Skeletal muscle satellite cell (primary cell): Measurements from ENCODE around the gene AOPEP.
"Not testable (repeated sequence)": the region's sequence is repeated elsewhere in the genome, so short reads cannot be mapped to it uniquely, and the experiment has no call there.

Experiments
- H3K27me3 ChIP-seq: 2 replicates; pipeline ENCODE4 v1.7.0; 2013; ENCODE audit warnings: low read length; ENCODE audit not compliant: control insufficient read depth, insufficient read depth
- H3K36me3 ChIP-seq: 2 replicates; pipeline ENCODE4 v1.7.0; 2013; ENCODE audit warnings: mild to moderate bottlenecking, control low read depth, low read length; ENCODE audit not compliant: insufficient read depth
- H3K4me1 ChIP-seq: 2 replicates; pipeline ENCODE4 v1.7.0; 2013; ENCODE audit warnings: low read length; ENCODE audit not compliant: control insufficient read depth, insufficient read depth
- H3K4me2 ChIP-seq: 2 replicates; pipeline ENCODE4 v1.7.0; 2013; ENCODE audit warnings: mild to moderate bottlenecking, low read length
- H3K4me3 ChIP-seq: 2 replicates; pipeline ENCODE4 v1.7.0; 2013; ENCODE audit warnings: low read length
- H3K9ac ChIP-seq: 2 replicates; pipeline ENCODE4 v1.7.0; 2013; ENCODE audit warnings: mild to moderate bottlenecking, low read depth, low read length, moderate library complexity
- H3K9me3 ChIP-seq: replicated peaks from 2 replicates; pipeline ENCODE4 v1.7.0; 2013; ENCODE audit warnings: mild to moderate bottlenecking, control low read depth, low read length

Gene AOPEP

DNA sequence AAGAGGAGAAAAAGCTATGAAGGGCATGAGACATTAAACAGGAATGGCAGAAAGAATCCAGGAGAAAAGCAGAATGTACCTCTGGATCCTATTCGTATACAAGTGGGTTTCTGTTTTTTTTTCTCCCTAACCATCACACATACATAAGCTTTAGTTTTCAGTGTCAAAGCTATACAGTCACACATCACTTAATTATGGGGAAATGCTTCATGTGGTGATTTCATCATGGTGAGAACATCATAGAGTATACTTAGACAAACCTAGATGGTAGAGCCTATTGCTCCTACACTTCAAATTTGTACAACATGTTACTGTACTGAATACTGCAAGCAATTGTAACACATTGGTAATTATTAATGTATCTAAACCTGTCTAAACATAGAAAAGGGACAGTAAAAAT is 290.6 kb downstream of the AOPEP start:
- Histone ChIP-seq H3K4me1 (peaks cover 60% of the 10 kb centered on the region), H3K27me3 (no peaks in the 10 kb centered on the region), H3K9ac (peak overlapping the region; percentile 81), H3K9me3 (no peaks in the 10 kb centered on the region), H3K4me3 (no peak overlapping the region), H3K36me3 (peaks cover 80% of the 10 kb centered on the region), H3K4me2 (no peak overlapping the region)

DNA sequence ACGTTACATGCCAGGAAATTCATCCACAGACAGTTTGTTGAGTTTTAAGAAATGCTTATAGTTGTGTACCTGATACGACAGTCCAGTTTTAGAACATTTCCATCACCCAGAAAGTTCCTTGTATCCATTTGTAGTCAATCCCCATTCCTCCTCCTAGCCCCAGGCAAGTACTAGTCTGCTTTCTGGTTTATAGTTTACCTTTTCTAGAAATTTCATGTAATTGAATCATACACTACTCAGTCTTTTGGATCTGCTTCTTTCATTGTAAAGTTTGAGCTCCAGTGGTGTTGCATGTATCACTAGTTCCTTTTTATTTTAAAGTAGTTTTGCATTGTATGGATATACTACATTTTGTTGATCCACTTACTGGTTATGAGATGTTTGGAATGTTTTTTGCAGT is 291.2 kb downstream of the AOPEP start:
- Histone ChIP-seq H3K4me2 (peak overlapping the region; percentile 49), H3K4me1 (peaks cover 57% of the 10 kb centered on the region), H3K27me3 (no peaks in the 10 kb centered on the region), H3K9me3 (no peaks in the 10 kb centered on the region), H3K4me3 (no peak overlapping the region), H3K9ac (peak overlapping the region; percentile 81), H3K36me3 (peaks cover 77% of the 10 kb centered on the region)

DNA sequence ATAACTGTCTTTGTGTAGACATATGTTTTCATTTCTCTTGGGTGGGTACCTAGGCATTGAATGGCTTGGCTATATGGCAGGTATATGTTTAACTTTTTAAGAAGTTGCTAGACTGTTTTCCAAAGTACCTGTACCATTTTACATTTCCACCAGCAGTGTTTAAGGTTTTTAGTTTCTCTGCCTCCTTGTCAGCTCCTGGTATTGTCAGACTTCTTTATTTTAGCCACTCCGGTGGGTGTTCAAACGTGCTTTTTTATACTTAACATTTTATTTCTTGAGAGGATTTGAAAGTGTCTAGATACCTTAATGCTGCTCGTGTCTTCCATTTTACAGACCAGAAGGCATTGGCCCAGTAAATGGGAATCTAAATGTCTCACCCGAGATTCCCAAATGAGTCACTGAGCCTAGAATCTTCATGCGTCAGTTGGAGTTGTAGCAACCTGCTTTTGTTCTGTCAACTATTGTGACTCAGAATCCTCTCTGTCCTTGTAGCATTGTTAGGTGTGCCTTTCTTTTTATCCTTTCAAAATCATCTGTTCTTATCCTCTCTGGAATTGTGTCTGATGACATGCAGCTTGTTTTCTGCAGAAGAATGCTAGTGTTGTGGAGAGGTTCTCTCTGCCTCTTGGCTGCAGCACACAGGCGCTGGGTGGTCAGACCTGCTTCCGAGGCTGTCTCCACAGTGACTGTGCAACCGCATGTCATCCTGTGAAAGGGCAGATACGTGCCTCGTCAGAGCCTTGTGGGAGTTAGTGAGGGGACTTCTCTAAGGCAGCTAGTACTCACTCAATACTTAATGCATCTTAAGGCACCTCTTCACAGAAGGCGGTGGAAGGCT is 291.8 kb downstream of the AOPEP start:
- Histone ChIP-seq H3K4me3 (peak overlapping the region; percentile 10), H3K4me2 (peak overlapping the region; percentile 49), H3K36me3 (peaks cover 82% of the 10 kb centered on the region), H3K9me3 (no peaks in the 10 kb centered on the region), H3K9ac (peak overlapping the region; percentile 81), H3K27me3 (no peaks in the 10 kb centered on the region), H3K4me1 (peaks cover 61% of the 10 kb centered on the region)

DNA sequence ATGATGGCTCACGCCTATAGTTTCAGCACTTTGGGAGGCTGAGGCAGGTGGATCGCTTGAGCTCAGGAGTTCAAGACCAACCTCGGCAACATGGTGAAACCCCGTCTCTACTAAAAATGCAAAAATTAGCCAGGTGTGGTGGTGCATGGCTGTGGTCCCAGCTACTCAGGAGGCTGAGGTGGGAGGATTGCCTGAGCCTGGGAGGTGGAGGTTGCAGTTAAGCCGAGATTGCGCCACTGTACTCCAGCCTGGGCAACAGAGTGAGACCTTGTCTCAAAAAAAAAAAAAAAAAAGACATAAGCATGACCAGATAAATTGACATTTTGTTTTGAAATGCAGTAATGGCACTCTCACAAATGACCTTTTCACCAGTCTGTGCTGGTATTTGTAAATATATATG is 294.1 kb downstream of the AOPEP start:
- Histone ChIP-seq H3K36me3 (peaks cover 67% of the 10 kb centered on the region), H3K4me1 (peaks cover 77% of the 10 kb centered on the region)
- not testable (repeated sequence) for H3K4me3 ChIP-seq, H3K27me3 ChIP-seq, H3K4me2 ChIP-seq, H3K9ac ChIP-seq, H3K9me3 ChIP-seq

DNA sequence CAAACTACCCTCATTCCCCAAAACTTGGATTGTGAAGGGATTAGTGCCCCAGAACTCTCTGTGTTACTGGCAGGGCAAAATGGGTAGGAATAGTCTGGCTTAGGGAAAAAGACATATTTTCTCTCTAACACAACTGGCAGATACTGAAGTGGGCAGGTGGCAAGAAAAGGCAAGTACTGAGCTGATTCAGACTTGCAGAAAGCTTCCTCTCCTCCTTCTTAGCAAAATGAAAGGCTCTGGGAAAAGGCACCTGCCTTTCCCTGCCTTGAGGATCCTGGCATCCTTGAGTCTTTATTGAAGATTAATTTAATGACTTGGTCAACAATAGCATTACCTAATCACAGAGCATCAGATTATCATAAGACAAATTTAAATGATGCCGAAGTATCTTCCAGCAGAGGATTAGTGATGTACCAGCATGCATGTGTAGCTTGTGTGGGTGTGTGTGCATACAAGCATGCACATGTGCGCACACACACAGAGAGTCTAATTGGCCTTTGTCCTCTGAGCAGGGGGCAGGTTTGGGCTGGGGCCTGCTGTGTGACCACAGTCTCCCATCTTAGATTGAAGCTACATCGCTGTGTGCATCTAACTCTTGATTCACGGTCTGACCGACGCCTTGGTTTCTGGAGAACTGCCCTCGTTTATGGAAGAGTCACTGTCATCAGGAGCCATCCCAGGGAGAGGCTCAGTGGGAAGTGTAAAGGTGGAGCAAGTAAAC is 294.8 kb downstream of the AOPEP start:
- H3K9ac ChIP-seq = peak overlapping the region; percentile 11
- H3K4me3 ChIP-seq = no peak overlapping the region
- peaks cover 84% of the 10 kb centered on the region for H3K4me1 ChIP-seq

DNA sequence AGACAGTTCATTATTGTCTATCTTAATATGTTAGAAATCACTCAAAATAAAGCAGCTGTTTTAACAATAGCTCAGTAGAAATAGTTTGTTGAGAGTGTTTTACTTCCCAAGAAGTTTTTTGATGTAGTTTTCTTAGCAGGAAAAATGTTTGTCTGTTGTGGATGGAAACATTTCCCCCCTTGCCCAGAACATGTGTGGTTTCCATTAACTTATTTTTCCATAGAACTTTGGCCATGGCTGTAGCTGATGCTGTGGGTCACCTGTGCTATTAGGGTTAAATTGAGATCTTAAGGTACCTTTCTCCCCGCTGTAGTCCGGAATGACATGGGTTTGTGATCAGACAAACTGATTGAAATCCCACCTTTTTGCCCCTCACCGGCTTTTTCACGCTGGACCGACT is 296.2 kb downstream of the AOPEP start:
- Histone ChIP-seq H3K4me3 (peak overlapping the region; percentile 10), H3K4me1 (peaks cover 80% of the 10 kb centered on the region), H3K4me2 (peak overlapping the region; percentile 60), H3K27me3 (no peaks in the 10 kb centered on the region), H3K9ac (peak overlapping the region; percentile 77), H3K36me3 (peaks cover 59% of the 10 kb centered on the region), H3K9me3 (no peaks in the 10 kb centered on the region)

More for the DNA sequence above, 294.8 kb downstream of the AOPEP start:
- no peaks in the 10 kb centered on the region for H3K9me3 ChIP-seq
- H3K36me3 ChIP-seq = peaks cover 64% of the 10 kb centered on the region
- H3K27me3 ChIP-seq = no peaks in the 10 kb centered on the region
- H3K4me2 ChIP-seq = no peak overlapping the region

DNA sequence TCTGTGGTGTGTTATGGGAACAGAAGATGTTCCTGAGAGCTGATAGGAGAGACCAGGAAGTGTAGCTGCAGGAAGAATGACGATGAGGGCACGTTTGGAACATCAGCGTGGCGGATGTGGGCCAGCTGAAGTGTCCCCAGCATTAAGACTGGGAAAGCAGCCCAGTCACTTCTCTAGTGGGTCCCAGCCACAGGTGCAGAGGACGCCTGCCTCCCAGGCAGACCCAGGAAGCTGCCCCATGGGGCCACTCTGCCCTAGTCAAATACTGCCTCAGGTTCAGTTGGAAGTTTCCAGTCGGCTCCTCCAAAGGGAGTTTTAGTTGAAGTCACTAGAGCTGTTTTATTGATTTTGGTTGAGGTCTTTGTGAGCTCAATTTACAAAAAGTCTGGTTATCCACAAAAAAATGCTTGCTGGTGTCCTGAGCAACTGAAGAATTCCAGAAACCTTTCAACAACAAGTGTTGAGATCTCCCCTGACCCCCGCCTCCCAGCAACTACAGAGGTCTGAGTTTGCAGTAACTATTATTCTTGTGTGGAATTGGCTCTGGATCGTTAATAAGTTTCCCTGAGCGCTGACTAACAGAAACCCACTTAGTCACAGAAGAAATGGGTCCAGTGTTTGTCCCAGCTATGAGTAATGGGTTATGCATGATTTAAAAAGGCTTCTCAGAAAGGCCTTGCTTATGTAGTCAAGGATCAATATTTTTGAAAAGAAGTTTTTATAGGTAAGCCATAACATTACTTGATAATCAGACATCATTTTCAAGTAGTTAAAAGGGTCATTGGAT is 296.9 kb downstream of the AOPEP start:
- H3K9ac ChIP-seq = peak overlapping the region; percentile 77

DNA sequence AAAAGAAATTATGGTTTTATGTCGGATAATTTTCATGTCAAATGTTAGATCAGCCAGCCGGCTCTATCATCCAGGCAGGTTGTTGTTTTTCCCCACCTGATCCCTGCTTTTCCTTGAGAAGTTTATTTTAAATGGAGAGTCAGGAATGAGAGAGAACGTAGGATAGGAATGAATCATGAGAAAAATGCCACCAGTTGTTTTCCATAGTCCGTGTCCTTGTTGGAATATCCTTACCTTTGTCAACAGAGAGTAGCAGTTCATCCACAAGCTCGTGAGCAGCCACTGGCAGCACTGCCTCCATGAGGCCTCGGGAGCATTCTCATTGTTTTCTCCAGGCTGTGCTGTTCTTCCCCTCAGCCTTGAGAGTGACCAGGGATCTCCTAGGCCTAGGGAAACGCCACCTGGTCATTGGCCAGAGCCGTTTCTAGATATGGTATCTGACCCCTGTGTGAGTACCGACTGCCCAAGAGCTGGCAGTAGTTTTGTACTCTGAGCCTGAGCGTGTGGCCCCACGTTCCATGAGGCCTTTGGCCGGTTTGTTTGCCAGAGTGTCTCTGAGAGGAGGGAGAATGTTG is 297.7 kb downstream of the AOPEP start:
- no peaks in the 10 kb centered on the region for H3K27me3 ChIP-seq
- H3K9me3 ChIP-seq = no peaks in the 10 kb centered on the region
- H3K36me3 ChIP-seq = peaks cover 65% of the 10 kb centered on the region
- peak overlapping the region; percentile 8 for H3K4me3 ChIP-seq
- peak overlapping the region; percentile 59 for H3K4me2 ChIP-seq
- peaks cover 80% of the 10 kb centered on the region for H3K4me1 ChIP-seq
- H3K9ac ChIP-seq = peak overlapping the region; percentile 77

More for the DNA sequence above, 296.9 kb downstream of the AOPEP start:
- peak overlapping the region; percentile 60 for H3K4me2 ChIP-seq
- peaks cover 80% of the 10 kb centered on the region for H3K4me1 ChIP-seq
- H3K27me3 ChIP-seq = no peaks in the 10 kb centered on the region
- H3K36me3 ChIP-seq = peaks cover 62% of the 10 kb centered on the region
- H3K4me3 ChIP-seq = peak overlapping the region; percentile 10
- H3K9me3 ChIP-seq = no peaks in the 10 kb centered on the region

DNA sequence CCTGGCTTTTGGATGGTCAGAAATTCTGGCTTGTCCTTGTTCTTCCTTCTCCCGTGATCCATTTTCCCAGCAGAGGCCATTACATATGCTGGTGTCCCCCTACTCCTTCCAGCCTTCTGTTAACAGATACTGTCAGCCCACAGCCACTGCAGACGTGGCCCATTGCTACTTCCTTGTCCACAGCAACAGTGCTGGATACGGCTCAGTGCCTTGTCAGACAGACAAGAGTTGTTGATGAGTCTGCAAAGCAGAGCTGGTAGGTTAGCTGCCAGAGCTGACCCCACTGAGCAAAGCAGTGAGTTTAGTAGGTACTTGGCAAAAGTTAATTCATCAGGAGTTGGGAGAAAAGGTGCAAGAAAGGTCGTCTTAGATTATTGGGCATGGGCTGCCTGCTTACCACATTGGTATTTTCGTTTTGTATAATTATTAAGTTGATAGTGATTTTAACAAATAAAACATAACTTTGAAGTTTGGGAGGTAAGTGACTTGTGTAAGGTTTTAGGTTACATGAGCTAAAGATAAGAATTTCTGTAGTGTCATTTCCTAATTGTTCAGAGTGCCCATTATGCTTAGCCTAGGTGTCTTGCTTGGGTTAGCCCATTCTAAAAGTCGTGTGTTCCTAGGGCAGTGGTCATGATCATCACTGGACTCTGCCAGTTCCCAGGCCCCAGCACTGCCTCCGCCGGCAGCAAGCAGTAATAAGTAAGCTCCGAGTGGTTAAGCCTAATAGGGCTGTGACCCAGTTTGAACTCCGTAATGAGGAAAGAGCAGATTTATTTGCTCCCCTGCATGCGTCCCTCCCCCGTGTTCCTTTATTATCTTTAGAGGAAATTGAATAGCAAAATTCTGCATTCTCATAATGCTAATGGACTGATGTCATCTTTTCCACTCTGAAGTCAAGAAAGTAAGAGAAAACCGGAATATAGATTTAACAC is 299.0 kb downstream of the AOPEP start:
- peak overlapping the region; percentile 36 for H3K4me2 ChIP-seq
- H3K4me3 ChIP-seq = peak overlapping the region; percentile 11
- peaks cover 53% of the 10 kb centered on the region for H3K36me3 ChIP-seq
- H3K27me3 ChIP-seq = no peaks in the 10 kb centered on the region
- H3K9ac ChIP-seq = peak overlapping the region; percentile 77
- no peaks in the 10 kb centered on the region for H3K9me3 ChIP-seq
- H3K4me1 ChIP-seq = peaks cover 79% of the 10 kb centered on the region

DNA sequence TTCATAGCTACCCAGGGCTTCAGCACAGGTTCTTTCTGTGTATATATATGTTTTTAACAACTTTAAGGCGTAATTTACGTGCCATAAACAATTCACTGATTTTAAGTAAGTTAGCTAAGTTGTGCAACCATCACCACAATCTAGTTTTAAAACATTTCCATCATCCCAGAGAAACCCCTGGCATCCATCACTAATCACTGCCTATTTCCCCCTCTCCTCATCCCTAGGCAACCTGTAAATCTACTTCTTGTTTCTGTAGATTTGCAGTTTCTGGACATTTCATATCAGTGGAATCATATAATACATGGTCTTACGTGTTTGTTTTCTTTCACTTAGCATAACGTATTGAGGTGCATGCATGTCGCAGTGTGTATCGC is 299.6 kb downstream of the AOPEP start:
- no peaks in the 10 kb centered on the region for H3K9me3 ChIP-seq
- H3K4me2 ChIP-seq = peak overlapping the region; percentile 36
- H3K4me1 ChIP-seq = peaks cover 84% of the 10 kb centered on the region
- H3K36me3 ChIP-seq = peaks cover 55% of the 10 kb centered on the region
- no peaks in the 10 kb centered on the region for H3K27me3 ChIP-seq
- H3K4me3 ChIP-seq = no peak overlapping the region
- peak overlapping the region; percentile 52 for H3K9ac ChIP-seq
